ENCODE results near the gene NBPF11.
"Not testable (repeated sequence)": the region's sequence is repeated elsewhere in the genome, so short reads cannot be mapped to it uniquely, and the experiment has no call there.

DNA sequence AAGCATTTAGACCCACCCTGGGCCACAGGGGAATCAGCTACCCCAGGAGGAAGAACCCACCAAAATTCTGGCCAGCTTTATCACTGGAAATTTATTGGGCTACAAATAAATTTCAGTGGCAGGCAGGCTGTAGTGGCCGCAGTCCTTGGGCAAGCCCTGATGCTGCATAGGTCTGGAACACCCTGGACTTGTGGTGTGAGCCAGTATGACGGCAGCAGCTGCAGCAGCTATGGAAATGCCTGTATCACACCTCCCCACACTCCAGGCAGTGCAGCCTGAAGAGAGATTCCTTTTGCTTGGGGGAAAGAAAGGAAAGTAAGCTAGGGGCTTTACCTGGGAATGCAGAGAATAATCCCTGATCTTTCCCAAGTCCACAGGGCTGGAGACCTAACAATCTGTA is 56.3 kb downstream of the NBPF11 start:
- TF ChIP-seq, protein P1, sequence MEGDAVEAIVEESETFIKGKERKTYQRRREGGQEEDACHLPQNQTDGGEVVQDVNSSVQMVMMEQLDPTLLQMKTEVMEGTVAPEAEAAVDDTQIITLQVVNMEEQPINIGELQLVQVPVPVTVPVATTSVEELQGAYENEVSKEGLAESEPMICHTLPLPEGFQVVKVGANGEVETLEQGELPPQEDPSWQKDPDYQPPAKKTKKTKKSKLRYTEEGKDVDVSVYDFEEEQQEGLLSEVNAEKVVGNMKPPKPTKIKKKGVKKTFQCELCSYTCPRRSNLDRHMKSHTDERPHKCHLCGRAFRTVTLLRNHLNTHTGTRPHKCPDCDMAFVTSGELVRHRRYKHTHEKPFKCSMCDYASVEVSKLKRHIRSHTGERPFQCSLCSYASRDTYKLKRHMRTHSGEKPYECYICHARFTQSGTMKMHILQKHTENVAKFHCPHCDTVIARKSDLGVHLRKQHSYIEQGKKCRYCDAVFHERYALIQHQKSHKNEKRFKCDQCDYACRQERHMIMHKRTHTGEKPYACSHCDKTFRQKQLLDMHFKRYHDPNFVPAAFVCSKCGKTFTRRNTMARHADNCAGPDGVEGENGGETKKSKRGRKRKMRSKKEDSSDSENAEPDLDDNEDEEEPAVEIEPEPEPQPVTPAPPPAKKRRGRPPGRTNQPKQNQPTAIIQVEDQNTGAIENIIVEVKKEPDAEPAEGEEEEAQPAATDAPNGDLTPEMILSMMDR (conservative IDR thresholded peaks at IDR 0.05; ENCODE audit: low read length) = not testable (repeated sequence)
- not testable (repeated sequence) for TF ChIP-seq EZH2phosphoT487 (IDR thresholded peaks at IDR 0.05; ENCODE audit: borderline replicate concordance, low read depth, low read length)

Data from OCI-LY7 (cell line).